ENCODE results near the gene NRF1. TPM values are rescaled to one million over a fixed set of nuclear protein-coding genes. Genes with fewer than 3 reads are reported as not detected.

NRF1 gene
- total RNA-seq, 1 experiment from 2014 or later = 25.9 TPM

DNA sequence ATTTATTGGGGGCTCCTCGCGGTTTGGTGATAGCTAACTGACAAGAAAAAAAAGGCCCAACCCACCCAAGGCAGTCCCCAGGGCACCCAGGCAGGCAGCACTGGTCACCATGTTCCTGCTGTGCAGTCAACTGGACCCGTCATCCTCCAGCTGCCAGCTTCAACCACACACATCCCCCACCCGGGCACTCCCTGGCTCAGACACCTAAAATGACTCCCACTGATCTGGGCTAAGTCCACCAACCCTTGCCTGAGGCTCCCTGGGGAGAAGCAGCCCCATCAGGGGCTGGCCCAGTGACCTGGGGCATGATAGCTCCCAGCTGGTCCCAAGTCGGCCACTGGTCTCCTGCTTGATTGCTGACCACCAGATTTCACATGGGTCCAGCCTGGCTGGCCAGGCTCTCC, 161.8 kb downstream of the NRF1 start:
- CTCF ChIA-PET = interaction anchor here (1.1 kb wide), 1 partner anchor 610 kb away, joined by 3 read pairs; no protein-coding TSS in a partner anchor
- no TSS peak for BruUV-seq (replicated peaks)

More for the DNA sequence above, 161.8 kb downstream of the NRF1 start:
- Histone ChIP-seq H3K4me1 (ENCODE audit: control insufficient read depth in 1 of 2, insufficient read depth in 2 of 2, low read length in 2 of 2) (peaks cover 3 to 10% of the 10 kb centered on the region in 2 experiments), H3K27me3 (ENCODE audit: insufficient read depth, low read length) (no peaks in the 10 kb centered on the region), H3K79me2 (ENCODE audit: insufficient read depth, low read length) (peaks cover 34% of the 10 kb centered on the region), H3K4me2 (ENCODE audit: low read length) (no peak overlapping the region), H3K4me3 (replicated peaks in 1 of 2; ENCODE audit: low read depth in 1 of 2, low read length in 2 of 2) (no peak overlapping the region), H3K9me2 (ENCODE audit: insufficient read depth) (no peaks in the 10 kb centered on the region), H3K9ac (ENCODE audit: low read length) (no peak overlapping the region), H4K20me1 (ENCODE audit: insufficient read depth) (no peaks in the 10 kb centered on the region), H3K27ac (ENCODE audit: low read depth, low read length) (no peak overlapping the region), H2AFZ (ENCODE audit: low read depth, low read length, poor library complexity, severe bottlenecking) (no peak overlapping the region), H3K36me3 (ENCODE audit: control insufficient read depth in 1 of 2, insufficient read depth in 2 of 2, low read length in 2 of 2) (no peaks in the 10 kb centered on the region; a peak in 1 of 4 replicates), H3K9me3 (ENCODE audit: control insufficient read depth in 1 of 2, insufficient read depth in 1 of 2, low read depth in 1 of 2, low read length in 2 of 2) (no peaks in the 10 kb centered on the region)
- RAD21 ChIA-PET (ENCODE audit: low non-redundant PET in 1 of 2, low total read pairs in 2 of 2, uncharacterized antibody in 2 of 2, unreplicated experiment in 2 of 2) = no interaction called here
- ATAC-seq (no peak), DNase-seq (ENCODE audit: low read depth, low spot score) (no peak)
- intact Hi-C loops (cut with micrococcal nuclease) = no loop called here
- TF ChIP-seq RAD21 (IDR thresholded peaks at IDR 0.05; ENCODE audit: low read depth) = no peak
- no peak for TF ChIP-seq POLR2A (IDR thresholded peaks at IDR 0.05; ENCODE audit: borderline replicate concordance, extremely low read depth, insufficient read depth, insufficient read length)
- no peak for TF ChIP-seq CBX3 (IDR thresholded peaks at IDR 0.05; ENCODE audit: low read depth)
- TF ChIP-seq, protein P1, sequence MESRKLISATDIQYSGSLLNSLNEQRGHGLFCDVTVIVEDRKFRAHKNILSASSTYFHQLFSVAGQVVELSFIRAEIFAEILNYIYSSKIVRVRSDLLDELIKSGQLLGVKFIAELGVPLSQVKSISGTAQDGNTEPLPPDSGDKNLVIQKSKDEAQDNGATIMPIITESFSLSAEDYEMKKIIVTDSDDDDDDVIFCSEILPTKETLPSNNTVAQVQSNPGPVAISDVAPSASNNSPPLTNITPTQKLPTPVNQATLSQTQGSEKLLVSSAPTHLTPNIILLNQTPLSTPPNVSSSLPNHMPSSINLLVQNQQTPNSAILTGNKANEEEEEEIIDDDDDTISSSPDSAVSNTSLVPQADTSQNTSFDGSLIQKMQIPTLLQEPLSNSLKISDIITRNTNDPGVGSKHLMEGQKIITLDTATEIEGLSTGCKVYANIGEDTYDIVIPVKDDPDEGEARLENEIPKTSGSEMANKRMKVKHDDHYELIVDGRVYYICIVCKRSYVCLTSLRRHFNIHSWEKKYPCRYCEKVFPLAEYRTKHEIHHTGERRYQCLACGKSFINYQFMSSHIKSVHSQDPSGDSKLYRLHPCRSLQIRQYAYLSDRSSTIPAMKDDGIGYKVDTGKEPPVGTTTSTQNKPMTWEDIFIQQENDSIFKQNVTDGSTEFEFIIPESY (IDR thresholded peaks at IDR 0.05; ENCODE audit: extremely low read depth, insufficient replicate concordance, low read length) = no peak
- TF ChIP-seq SIN3A (IDR thresholded peaks at IDR 0.05; ENCODE audit: low read depth) = no peak
- TF ChIP-seq TCF7L2 (IDR thresholded peaks at IDR 0.05; ENCODE audit: borderline replicate concordance, extremely low read depth, insufficient read depth, insufficient read length) = no peak
- no peak for TF ChIP-seq EZH2 (IDR thresholded peaks at IDR 0.05)
- no peak for TF ChIP-seq ATF3 (IDR thresholded peaks at IDR 0.05)
- no peak for TF ChIP-seq CEBPB (IDR thresholded peaks at IDR 0.05; ENCODE audit: low read depth)
- TF ChIP-seq ZFX (IDR thresholded peaks at IDR 0.05) = no peak
- no peak for TF ChIP-seq POLR2AphosphoS5 (IDR thresholded peaks at IDR 0.05; ENCODE audit: low read depth, low read length)
- TF ChIP-seq SRF (IDR thresholded peaks at IDR 0.05; ENCODE audit: low read depth) = no peak
- TF ChIP-seq ELF1 (IDR thresholded peaks at IDR 0.05; ENCODE audit: borderline replicate concordance, low read depth) = no peak
- no peak for TF ChIP-seq FOSL1 (IDR thresholded peaks at IDR 0.05; ENCODE audit: low read depth)
- no peak for TF ChIP-seq REST (IDR thresholded peaks at IDR 0.05; ENCODE audit: low read depth)
- no peak for TF ChIP-seq SP1 (IDR thresholded peaks at IDR 0.05; ENCODE audit: low read depth)
- TF ChIP-seq YY1 (IDR thresholded peaks at IDR 0.05; ENCODE audit: extremely low read depth, insufficient replicate concordance, low read depth, low read length) = no peak
- TF ChIP-seq JUND (IDR thresholded peaks at IDR 0.05) = no peak
- no peak for TF ChIP-seq EZH2phosphoT487 (IDR thresholded peaks at IDR 0.05; ENCODE audit: borderline replicate concordance)
- no peak for TF ChIP-seq EGR1 (IDR thresholded peaks at IDR 0.05; ENCODE audit: low read depth)
- POLR2A ChIA-PET = no interaction called here
